Measurements from ENCODE around the gene NR1I2.

GRCh38 chr3:119809249-119810017, 27.5 kb downstream of the NR1I2 start:
- no peak for TF ChIP-seq EP300 (IDR thresholded peaks at IDR 0.05)
- no peak for TF ChIP-seq CTCF (IDR thresholded peaks at IDR 0.05)
- TF ChIP-seq POLR2A (IDR thresholded peaks at IDR 0.05), result no peak

Measured in tibial nerve (tissue), 4 donors.